Frontal cortex (tissue), 4 donors: ENCODE data around the gene KRTAP9-7. TPM values are rescaled to one million over a fixed set of nuclear protein-coding genes. Genes with fewer than 3 reads are reported as not detected.
"Not testable (repeated sequence)": the region's sequence is repeated elsewhere in the genome, so short reads cannot be mapped to it uniquely, and the experiment has no call there.

ENCODE experiments used
- DNase-seq, 2 donors: peaks; one replicate each; pipeline ENCODE4 v3.0.0; 2012; ENCODE audit warnings: low spot score in 2 of 2
- FAIRE-seq: peaks from 2 replicates; lab custom pipeline; 2012; peaks lifted over from hg19 to GRCh38; lab: Jason Lieb, UNC
- total RNA-seq: library from RNA; depleted of rRNA; stranded (reverse); fragments of >200 nt; gene quantifications from one replicate; pipeline ENCODE4 v1.2.3, GENCODE V29; 2014
- donor health status: control.
- donor health status: control.
- donor health status: control.

KRTAP9-7 gene
- total RNA-seq, 1 donor from 2014 or later, result not detected

GRCh38 chr17:41267711-41268110, 7.8 kb upstream of the KRTAP9-7 start:
- DNase-seq, result no peak
- FAIRE-seq, result no peak

- not testable (repeated sequence) for FAIRE-seq, DNase-seq
Measured at GRCh38 chr17:41271323-41271722, 4.2 kb upstream of the KRTAP9-7 start.

GRCh38 chr17:41271858-41272257, 3.6 kb upstream of the KRTAP9-7 start:
- FAIRE-seq (no peak), DNase-seq (no peak)

- FAIRE-seq, result no peak
- DNase-seq, result no peak
Measured at GRCh38 chr17:41278176-41278955, 2.9 kb downstream of the KRTAP9-7 start.

GRCh38 chr17:41284043-41284442, 8.5 kb downstream of the KRTAP9-7 start:
- DNase-seq (no peak), FAIRE-seq (no peak)

GRCh38 chr17:41284546-41284945, 9.0 kb downstream of the KRTAP9-7 start:
- FAIRE-seq, result no peak

GRCh38 chr17:41287050-41287449, 11.6 kb downstream of the KRTAP9-7 start:
- FAIRE-seq, result no peak
- DNase-seq, result no peak

More at GRCh38 chr17:41284546-41284945, 9.0 kb downstream of the KRTAP9-7 start:
- no peak for DNase-seq

- DNase-seq (no peak), FAIRE-seq (no peak)
Measured at GRCh38 chr17:41294016-41294415, 18.5 kb downstream of the KRTAP9-7 start.

GRCh38 chr17:41296846-41297245, 21.3 kb downstream of the KRTAP9-7 start:
- FAIRE-seq, result no peak
- DNase-seq, result no peak

GRCh38 chr17:41298458-41299135, 23.1 kb downstream of the KRTAP9-7 start:
- no peak for FAIRE-seq
- no peak for DNase-seq

GRCh38 chr17:41301204-41301790, 25.8 kb downstream of the KRTAP9-7 start:
- no peak for FAIRE-seq

GRCh38 chr17:41301916-41302901, 26.7 kb downstream of the KRTAP9-7 start, which contains the start of gene KRTAP29-1:
Gene KRTAP29-1, minus strand, starts transcription at chr17:41302851. Its CDS starts 0 bp downstream, at chr17:41302851.
- FAIRE-seq (no peak), DNase-seq (no peak)

More at GRCh38 chr17:41301204-41301790, 25.8 kb downstream of the KRTAP9-7 start:
- no peak for DNase-seq

GRCh38 chr17:41302981-41303380, 27.5 kb downstream of the KRTAP9-7 start:
- no peak for FAIRE-seq
- no peak for DNase-seq

- no peak for DNase-seq
- no peak for FAIRE-seq
Measured at GRCh38 chr17:41304091-41304490, 28.6 kb downstream of the KRTAP9-7 start.

- no peak for DNase-seq
- no peak for FAIRE-seq
Measured at GRCh38 chr17:41307647-41308046, 32.1 kb downstream of the KRTAP9-7 start.

GRCh38 chr17:41308251-41308917, 32.9 kb downstream of the KRTAP9-7 start:
- DNase-seq (no peak), FAIRE-seq (no peak)

GRCh38 chr17:41308918-41309359, 33.4 kb downstream of the KRTAP9-7 start, which contains the start of gene KRTAP16-1:
Gene KRTAP16-1, minus strand, starts transcription at chr17:41309309. Its CDS starts 56 bp downstream, at chr17:41309253.
- FAIRE-seq, result no peak
- no peak for DNase-seq

- DNase-seq, result no peak
- FAIRE-seq, result no peak
Measured at GRCh38 chr17:41311111-41311510, 35.6 kb downstream of the KRTAP9-7 start.
